Amniotic stem cell (primary cell): Measurements from ENCODE around the gene PSTPIP2.
"Not testable (repeated sequence)": the region's sequence is repeated elsewhere in the genome, so short reads cannot be mapped to it uniquely, and the experiment has no call there.

Experiments used
- DNase-seq: peaks from one replicate; lab custom pipeline; 2025; lab: John Stamatoyannopoulos, UW

Gene PSTPIP2

DNA sequence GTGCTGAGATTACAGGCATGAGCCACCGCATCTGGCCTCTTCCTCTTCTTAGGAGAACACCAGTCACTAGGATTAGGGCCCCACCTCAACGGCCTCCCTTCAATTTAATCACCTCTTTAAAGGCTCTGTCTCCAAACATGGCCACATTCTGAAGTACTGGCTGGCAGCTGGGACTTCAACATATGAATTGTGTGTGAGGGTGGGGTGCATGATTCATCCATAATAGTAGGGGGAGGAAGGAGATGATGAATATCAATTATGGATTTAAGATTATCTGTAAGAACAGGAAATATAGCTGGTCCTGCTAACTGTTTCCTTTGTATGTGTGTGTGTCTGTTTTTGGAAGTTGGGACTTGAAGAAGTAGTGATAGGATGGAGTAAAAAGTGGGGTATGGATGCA is 90.2 kb downstream of the PSTPIP2 start:
- DNase-seq, result no peak

DNA sequence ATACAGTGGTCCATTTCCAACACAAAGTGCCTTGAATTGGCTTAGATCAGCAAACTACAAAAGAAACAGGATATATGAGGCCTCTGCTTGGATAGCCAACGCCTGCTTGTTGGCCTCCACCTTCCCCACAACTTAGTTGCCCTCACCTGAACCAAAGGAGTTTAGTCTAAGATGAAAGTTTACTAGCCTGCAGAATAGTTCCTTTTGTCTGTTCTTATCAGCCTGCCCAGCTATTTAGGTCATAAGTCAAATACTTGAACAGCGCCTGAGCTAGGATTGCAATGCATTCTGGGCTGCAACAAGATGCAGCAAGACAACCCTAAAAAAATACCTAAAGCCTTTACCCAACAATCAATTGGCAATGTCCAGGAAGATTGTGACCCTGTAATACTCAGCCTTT is 91.8 kb downstream of the PSTPIP2 start:
- no peak for DNase-seq

GRCh38 chr18:45978084-45978483 is 94.0 kb downstream of the PSTPIP2 start:
- DNase-seq, result no peak

- no peak for DNase-seq
These were observed 95.1 kb downstream of the PSTPIP2 start for GRCh38 chr18:45976974-45977373.

GRCh38 chr18:45976566-45976965 is 95.5 kb downstream of the PSTPIP2 start:
- no peak for DNase-seq

GRCh38 chr18:45974088-45974536 is 97.9 kb downstream of the PSTPIP2 start:
- peak; percentile 74 for DNase-seq

DNA sequence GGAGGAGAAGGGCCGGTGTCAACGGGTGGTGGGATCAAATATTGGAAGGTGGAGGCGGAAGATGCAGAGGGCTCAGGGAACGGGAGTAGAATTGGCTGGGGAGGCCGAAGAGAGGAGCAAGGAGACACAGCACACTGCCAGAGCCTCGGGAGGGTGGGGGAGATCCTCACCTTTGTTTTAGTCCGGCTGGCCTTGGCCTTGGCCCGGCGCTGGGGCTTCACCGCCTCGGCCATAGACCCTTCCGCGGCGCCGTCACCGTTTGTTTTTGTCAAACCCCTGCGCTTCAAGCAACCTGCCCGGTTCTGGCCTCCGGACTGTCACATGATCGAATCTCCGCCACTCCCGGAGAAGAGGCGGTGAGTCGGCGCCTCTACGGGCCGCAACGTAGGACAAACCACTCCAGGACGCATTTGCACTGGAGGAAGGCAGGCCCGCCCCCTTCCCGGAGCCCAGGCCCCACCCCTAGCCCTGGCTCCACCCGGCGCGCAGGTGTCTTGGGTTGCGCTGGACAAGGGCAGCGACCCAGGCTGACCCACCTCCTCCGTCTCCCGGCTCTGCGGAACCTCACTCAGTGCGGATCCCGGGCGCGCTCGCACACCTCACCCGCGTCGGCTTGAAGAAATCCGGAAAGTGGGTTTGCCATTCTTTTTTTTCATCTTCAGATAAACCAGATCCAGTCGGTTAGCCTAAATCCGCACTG is 104.9 kb downstream of the PSTPIP2 start, which contains the start of gene EPG5:
Gene EPG5, minus strand, starts transcription at position 323 of the 700 bp plus-strand sequence. Its CDS starts 90 bp downstream, at position 233.
- DNase-seq, result peak; percentile 91

- DNase-seq, result not testable (repeated sequence)
These were observed 107.1 kb downstream of the PSTPIP2 start for GRCh38 chr18:45964913-45965312.

DNA sequence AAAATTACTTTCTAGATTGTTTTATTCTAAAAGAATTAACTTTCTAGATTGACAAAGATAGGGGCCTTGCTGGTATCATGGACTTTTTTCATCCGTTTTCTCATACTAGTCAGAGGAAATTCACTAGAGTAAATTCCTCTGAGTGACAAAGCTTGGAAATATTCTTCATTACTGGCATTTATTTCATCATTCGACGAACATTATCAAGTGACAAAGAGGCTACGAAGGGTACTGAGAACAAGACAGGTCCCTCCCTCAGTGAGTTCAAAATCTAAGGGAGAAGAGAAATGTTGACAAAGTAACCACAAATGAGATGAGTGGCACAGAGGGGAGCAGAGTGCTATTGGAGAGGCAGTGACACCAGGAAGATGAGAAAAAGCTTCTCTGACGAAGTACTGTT is 109.2 kb downstream of the PSTPIP2 start:
- DNase-seq, result no peak

- DNase-seq, result no peak
These were observed 109.6 kb downstream of the PSTPIP2 start for GRCh38 chr18:45962461-45962860.

DNA sequence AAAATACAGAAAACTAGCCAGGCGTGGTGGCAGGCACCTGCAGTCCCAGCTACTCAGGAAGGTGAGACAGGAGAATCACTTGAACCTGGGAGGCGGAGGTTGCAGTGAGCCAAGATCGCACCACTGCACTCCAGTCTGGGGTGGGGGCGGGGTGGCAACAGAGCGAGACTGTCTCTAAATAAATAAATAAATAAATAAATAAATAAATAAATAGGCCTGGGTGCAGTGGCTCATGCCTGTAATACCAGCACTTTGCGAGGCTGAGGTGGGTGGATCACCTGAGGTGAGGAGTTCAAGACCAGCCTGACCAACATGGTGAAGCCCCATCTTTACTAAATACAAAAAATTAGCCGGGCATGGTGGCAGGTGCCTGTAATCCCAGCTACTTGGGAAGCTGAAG is 112.6 kb downstream of the PSTPIP2 start:
- not testable (repeated sequence) for DNase-seq

DNA sequence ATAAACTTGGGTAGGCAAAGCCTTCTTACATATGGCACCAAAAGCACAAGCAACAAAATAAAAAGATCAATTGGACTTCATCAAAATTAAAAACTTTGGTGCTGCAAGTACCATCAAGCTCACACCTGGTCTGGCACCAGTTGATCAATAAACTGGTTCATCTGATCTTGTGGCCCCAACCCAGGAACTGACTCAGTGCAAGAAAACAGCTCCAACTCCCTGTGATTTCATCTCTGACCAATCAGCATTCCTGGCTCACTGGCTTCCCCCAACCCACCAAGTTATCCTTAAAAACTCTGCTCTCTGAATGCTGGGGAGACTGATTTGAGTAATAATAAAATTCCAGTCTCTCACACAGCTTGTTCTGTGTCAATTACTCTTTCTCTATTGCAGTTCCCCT is 113.3 kb downstream of the PSTPIP2 start:
- DNase-seq, result no peak

DNA sequence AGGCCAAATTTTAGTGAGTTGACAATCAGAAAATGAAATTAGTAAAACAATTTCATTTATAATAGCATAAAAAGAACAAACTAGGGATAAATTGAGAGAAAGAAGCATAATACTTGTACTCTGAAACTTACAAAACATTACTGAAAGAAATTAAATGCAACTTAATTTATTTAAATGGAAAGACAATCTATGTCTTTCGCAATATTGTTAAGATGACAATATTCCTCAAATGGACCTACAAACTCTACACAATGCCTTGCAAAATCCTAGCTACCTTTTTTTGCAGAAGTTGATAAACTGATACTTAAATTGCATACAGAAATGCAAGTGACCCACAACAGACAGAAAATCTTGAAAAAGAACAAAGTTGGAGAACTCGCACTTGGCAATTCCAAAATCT is 114.0 kb downstream of the PSTPIP2 start:
- no peak for DNase-seq

GRCh38 chr18:45957100-45957499 is 115.0 kb downstream of the PSTPIP2 start:
- DNase-seq, result no peak

- peak; percentile 75 for DNase-seq
These were observed 117.8 kb downstream of the PSTPIP2 start for GRCh38 chr18:45954070-45954934.

GRCh38 chr18:45951016-45951714 is 120.9 kb downstream of the PSTPIP2 start:
- peak; percentile 57 for DNase-seq

DNA sequence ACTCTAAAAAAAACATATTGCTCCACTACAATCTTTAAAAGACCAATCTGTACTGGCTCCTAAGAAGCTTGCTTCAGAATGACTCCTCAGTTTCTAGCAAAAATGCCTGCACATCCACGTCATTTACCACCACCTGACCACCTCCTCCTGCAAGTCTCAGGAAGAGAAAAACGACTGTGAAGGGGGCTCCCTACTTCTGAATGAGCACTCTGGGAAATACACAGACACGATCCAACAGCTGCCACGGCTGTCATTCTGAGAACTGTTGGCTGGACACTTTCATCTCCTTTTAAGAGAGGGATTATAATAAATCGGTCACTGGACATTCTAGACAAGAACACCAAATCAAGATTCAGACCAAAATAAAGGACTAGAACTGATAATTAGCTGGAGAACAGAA is 126.4 kb downstream of the PSTPIP2 start:
- no peak for DNase-seq

DNA sequence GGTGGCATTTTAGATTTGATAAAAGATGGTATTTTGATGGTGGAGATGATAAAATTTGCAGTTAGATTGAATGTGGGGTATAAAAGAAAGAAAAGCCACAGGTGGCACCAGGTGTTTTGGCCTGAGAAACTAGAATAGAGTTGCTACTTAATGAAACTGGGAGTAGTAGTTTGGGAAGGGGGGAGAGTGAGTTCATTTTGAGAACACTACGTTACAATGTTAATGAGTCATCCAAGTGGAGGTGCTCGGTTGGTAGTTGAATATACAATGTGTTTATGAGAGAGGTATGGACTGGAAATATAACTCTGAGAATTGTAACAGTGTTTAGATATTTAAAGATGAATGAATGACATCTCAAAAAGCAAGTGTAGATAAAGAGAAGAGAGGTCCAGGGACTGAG is 131.3 kb downstream of the PSTPIP2 start:
- no peak for DNase-seq

GRCh38 chr18:45939236-45939635 is 132.8 kb downstream of the PSTPIP2 start:
- no peak for DNase-seq

DNA sequence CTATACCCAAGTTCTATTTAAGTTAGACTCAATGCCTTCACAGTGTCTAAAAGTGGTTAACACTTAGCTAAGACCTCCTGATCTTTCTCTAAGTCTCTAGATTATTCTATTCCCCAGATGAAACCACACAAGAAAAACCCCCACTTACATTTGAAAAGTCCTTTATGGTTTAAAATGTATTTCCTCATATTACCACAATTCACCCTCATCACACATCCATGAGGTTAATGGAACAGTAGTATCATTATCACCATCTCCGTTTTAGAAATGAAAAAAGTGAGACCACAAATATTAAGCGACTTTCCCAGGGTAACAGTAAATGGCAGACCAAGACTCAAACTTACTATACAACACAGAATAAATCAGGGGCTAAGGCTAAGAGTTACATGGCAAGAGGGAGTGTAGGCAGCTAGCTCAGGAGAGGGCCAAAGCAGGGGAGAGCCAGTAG is 133.5 kb downstream of the PSTPIP2 start:
- no peak for DNase-seq

DNA sequence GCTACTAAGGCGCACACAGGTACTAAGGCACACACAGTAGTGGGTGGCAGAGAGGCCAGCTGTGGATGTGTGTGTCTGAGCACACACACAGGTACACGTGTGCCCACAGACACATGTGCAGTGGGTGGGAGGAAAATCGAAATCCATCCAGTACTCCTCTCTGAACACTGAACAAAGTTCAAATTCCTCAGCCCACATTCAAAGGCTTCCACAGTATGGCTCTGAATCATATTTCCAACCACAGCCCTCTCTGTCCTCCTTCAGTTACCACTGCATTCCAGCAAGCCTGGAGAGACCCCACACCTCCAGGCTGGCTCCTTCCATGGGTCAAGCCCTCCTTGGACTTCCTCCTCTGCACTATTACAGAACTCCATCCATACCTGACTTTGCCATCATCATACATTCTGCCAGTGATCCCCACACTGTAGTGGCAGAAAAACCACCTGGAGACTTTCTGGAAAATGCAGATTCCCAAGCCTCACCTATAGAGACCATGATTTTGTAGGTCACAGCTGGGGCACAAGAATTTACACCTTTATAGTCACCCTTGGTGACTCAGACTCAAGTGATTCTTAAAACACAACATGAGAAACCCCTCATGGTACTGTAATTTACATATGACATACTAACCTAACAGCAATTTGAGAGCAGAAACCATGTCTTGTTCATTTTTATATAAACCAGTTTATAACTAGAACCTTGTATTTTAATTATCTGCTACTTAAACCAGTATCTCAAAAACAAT is 136.3 kb downstream of the PSTPIP2 start:
- DNase-seq, result no peak
